Activated CD8-positive, alpha-beta T cell treated with anti-CD3 and anti-CD28 coated beads, Interleukin-2, amount 10 ng/mL, durations not matched to agents 7 days and 5 days (primary cell): ENCODE measurements around the gene FICD. TPM values are rescaled to one million over a fixed set of nuclear protein-coding genes. Genes with fewer than 3 reads are reported as not detected.

Experiments
- ATAC-seq: fragments of 150-1000 bp; cut with Tn5 transposase; one replicate; pipeline ENCODE4 v1.10.0; 2021; ENCODE audit warnings: moderate library complexity
- CTCF ChIA-PET: fragments of 350-600 bp; sonication (Branson Sonifier 250); formaldehyde crosslinking; loops from one replicate; lab custom pipeline; 2021; ENCODE audit warnings: antibody characterized with exemption; lab: Charles Lee
- POLR2A ChIA-PET: fragments of 350-600 bp; sonication (Branson Sonifier 250); formaldehyde crosslinking; loops from one replicate; lab custom pipeline; 2021; ENCODE audit warnings: antibody characterized with exemption; lab: Charles Lee
- DNase-seq: peaks from one replicate; pipeline ENCODE4 v3.0.0-alpha.2; 2020
- H3K27ac Mint-ChIP-seq: one replicate; pipeline ENCODE4 v1.8.0; 2021; ENCODE audit warnings: mild to moderate bottlenecking, mixed read lengths
- H3K27me3 Mint-ChIP-seq: one replicate; pipeline ENCODE4 v1.8.0; 2021; ENCODE audit warnings: low read depth, mixed read lengths
- H3K36me3 Mint-ChIP-seq: one replicate; pipeline ENCODE4 v1.8.0; 2021; ENCODE audit warnings: low read depth, mixed read lengths
- H3K4me1 Mint-ChIP-seq: one replicate; pipeline ENCODE4 v1.8.0; 2021; ENCODE audit warnings: low read depth, mixed read lengths
- H3K4me3 Mint-ChIP-seq: one replicate; pipeline ENCODE4 v1.8.0; 2021; ENCODE audit warnings: mild to moderate bottlenecking, mixed read lengths
- H3K9me3 Mint-ChIP-seq: one replicate; pipeline ENCODE4 v1.8.0; 2022; ENCODE audit warnings: mixed read lengths; ENCODE audit not compliant: insufficient read depth
- total RNA-seq, 2 experiments: library from RNA; stranded (reverse); gene quantifications; one replicate each; pipeline ENCODE4 v1.2.3, GENCODE V29; 2021

FICD gene
- total RNA-seq, 2 experiments from 2014 or later: 4.6 to 5.2 TPM

- Mint-ChIP-seq H3K27ac (peak overlapping the region; percentile 97), H3K9me3 (no peaks in the 10 kb centered on the region), H3K4me1 (peaks cover 81% of the 10 kb centered on the region), H3K36me3 (peaks cover 55% of the 10 kb centered on the region), H3K27me3 (no peaks in the 10 kb centered on the region), H3K4me3 (peak overlapping the region; percentile 70)
- peak; percentile 89 for DNase-seq
- ChIA-PET CTCF (interaction anchor here (1.0 to 19.8 kb wide), 10 partner anchors 9 to 382 kb away, joined by 3 to 574 read pairs (median 5); partner anchors contain the start of gene SELPLG), POLR2A (interaction anchor here (1.3 to 5.0 kb wide), 5 partner anchors 49 to 67 kb away, joined by 6 to 43 read pairs (median 8); partner anchors contain the start of gene SELPLG)
- ATAC-seq: peak; percentile 97
Measured at GRCh38 chr12:108568338-108569154, 53.5 kb downstream of the FICD start.

Other genes with a start within 250 kb of the FICD start
- under 1 TPM in 1 of 2 experiments, not detected in 1; 0.08 TPM for gene CMKLR1, start 176.0 kb upstream of the FICD start, total RNA-seq
- gene SART3, start 45.9 kb downstream of the FICD start, total RNA-seq: 10 to 100 TPM; 67.9 to 76.9 TPM
- 10 to 100 TPM; 58.5 to 59.5 TPM for gene ISCU, start 47.3 kb downstream of the FICD start, total RNA-seq
- not detected for gene TMEM119, start 82.8 kb downstream of the FICD start, total RNA-seq
- 100 to 1,000 TPM; 144 to 150 TPM for gene SELPLG, start 118.6 kb downstream of the FICD start, total RNA-seq
- gene CORO1C, start 216.2 kb downstream of the FICD start, total RNA-seq: 10 to 100 TPM; 66.3 to 69.2 TPM